ENCODE measurements around the gene PRKCSH.

PRKCSH gene

DNA sequence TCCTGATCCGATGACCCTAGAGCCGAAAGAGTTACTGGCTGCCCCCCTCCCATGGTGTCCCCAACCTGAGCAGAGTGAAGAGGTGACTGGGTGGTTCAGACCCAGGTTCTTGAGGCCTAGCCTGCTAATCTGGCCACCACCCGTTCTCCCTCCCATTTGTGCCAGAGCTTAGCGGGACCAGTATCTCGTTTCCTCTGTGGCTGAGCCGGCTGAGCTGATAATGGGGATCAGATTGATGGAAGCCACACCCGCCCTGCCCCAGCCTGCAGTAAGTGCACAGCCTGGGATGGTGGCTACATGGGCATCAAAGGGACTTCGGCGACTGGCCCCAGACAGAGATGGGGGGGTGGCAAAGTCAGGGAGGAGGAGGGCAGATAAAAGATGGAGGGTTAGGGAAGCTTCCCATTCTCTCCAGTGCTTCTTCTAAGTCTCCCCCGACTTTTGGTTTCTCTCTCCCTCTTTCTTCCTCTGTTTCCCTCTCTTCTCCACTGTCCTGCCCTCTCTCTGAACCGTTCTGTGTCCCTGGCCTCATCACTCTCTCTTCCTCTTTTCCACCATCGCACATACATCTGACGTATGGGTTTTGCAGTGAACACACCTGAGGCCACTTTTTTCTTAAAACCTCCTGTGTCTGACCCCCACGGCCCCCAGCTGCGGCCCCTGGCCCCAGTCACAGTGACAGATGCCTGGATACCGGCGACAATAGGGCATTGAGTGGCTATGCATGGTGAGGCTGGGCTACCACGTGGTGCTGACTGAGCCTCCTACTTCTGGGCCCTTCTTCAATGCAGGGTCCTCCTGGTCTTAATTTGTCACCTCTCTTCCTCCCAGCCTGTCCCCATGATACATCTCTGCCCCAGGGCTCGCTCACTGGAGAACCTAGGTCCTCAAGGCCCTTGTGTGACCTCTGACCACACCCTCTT lies 43.0 kb downstream of the PRKCSH start:
- Mint-ChIP-seq H3K27me3 (peaks cover 17% of the 10 kb centered on the region), H3K27ac (no peak overlapping the region), H3K9me3 (no peaks in the 10 kb centered on the region), H3K4me1 (peaks cover 18% of the 10 kb centered on the region), H3K36me3 (no peaks in the 10 kb centered on the region), H3K4me3 (no peak overlapping the region)

DNA sequence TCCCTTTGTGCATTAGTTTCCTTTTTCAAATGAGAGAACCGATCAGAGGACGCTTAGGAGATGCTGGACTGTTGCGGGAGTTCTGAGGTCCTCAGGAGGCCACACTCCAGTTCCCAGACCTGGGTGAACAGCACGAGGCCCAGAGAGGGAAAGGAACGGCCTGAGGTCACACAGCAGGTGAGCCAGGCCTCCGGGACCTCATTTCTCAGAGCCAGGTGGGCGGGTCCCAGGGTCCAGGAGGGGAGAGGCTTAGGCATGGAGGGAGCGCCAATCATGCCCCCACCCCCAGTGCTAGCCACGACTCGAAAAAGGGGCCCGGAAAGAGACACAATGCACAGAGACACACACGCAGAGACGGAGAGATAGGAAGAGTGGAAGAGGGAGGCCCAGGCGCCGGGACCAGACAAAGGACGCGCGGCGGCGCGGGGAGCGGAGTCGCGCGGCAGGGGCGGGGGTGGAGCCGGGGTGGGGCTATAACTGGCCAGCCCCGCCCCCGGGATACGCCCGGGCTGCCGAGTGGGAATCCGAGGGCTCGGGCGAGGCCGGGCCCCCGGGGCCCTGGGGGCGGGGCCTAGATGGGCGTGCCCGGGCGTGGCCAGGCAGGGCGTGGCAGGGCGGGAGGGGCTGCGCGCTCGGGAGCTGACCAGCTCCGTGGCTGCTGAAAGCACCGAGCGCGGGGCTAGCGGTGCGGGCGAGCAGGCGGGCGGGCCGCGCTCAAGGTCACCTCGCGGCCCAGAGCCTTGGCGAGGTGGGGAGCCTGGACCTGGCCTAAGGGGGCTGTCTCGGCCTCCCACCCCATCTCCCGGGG lies 43.9 kb downstream of the PRKCSH start:
- Mint-ChIP-seq H3K27ac (no peak overlapping the region), H3K4me1 (peaks cover 18% of the 10 kb centered on the region), H3K36me3 (peaks cover 3% of the 10 kb centered on the region), H3K9me3 (no peaks in the 10 kb centered on the region), H3K27me3 (peaks cover 17% of the 10 kb centered on the region), H3K4me3 (peak overlapping the region; percentile 57)

DNA sequence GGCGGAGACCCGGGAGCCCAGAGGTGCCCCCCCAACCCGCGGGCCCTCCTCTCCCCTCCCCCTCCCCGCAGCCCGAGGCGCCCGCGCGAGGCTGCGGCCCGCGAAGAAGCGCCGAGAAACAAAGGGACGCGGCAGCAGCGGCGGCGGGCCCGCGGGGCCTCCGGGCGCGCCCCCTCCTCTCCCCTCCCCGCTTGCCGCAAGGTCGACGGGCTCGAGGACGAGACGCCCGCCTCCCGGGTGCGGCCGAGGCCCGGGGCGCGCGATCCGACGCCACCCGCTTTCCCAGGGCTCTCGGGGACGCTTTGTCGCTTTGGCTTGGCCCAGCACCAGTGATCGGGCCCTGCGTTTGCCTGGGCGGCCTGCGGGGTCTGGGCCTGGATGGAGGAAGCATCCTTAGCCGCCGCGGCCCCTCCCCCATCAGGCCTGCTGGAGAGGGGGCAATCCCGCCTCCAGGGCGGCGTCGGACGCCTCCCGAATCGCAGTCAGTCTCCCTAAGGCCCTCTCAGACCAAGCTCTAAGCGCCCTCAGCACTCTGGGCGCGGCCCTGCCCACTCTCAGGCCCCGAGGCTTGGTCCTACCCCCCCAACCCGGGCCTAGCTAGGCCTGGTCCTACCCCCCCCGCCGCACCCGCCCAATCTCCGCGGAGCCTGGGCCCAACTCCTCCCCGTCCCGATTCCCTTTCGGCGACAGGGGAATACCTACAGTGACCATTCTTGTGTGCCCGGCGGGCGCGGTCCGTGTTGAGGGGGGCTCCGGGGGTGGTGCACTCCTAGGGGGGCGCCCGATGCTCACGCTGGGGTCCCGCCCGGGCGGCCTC lies 44.7 kb downstream of the PRKCSH start:
- Mint-ChIP-seq H3K4me1 (peaks cover 18% of the 10 kb centered on the region), H3K27me3 (peaks cover 19% of the 10 kb centered on the region), H3K36me3 (peaks cover 5% of the 10 kb centered on the region), H3K9me3 (no peaks in the 10 kb centered on the region), H3K4me3 (no peak overlapping the region), H3K27ac (no peak overlapping the region)

DNA sequence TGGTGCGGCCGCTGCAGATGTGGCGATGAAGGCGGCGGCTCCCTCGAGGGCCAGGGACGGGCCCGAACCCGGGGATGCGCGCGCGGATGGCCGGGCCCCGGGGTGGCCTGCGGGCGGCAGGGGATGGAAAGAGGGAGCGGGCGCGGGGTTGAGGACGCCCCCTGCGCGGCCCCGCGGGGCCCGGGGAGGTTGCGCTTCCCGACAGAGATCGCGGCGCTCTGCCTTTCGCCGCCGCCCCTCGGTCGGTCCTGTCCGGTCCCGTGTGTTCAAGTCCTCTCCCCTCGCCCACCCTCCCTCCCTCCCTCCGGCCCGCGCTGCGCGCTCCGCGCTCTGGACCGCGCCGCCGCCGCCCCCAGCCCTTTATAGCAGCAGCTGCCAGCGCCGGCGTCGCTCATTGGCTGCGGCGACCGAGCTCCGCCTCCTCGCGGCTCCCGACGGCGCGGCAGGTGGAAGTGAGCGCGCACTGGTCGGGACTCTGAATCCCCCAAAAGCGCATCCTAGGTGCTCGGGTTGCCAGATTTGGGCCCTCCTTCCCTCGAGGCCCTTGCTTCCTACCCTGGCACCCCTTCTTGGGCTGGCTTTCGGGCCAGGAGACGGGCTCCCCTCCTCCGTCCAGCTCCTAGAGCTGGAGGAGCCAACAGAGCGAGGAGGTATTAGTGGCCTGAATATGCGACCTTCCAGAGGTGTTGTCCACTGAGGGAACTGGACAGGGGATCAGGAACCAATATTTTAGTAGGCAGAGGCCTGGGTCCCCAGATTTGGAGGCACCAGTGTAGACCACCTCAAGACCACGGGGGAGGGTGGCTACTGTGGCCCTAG lies 45.5 kb downstream of the PRKCSH start, which contains the start of gene ELAVL3:
Gene ELAVL3, minus strand, starts transcription at position 332 of the 819 bp plus-strand sequence. CDS start 438 bp downstream, outside the sequence.
- Mint-ChIP-seq H3K4me1 (peaks cover 18% of the 10 kb centered on the region), H3K9me3 (no peaks in the 10 kb centered on the region), H3K4me3 (peak within 1 kb of the TSS; percentile 76), H3K36me3 (peaks cover 7% of the 10 kb centered on the region), H3K27me3 (peaks cover 20% of the 10 kb centered on the region), H3K27ac (no peak within 1 kb of the TSS)

DNA sequence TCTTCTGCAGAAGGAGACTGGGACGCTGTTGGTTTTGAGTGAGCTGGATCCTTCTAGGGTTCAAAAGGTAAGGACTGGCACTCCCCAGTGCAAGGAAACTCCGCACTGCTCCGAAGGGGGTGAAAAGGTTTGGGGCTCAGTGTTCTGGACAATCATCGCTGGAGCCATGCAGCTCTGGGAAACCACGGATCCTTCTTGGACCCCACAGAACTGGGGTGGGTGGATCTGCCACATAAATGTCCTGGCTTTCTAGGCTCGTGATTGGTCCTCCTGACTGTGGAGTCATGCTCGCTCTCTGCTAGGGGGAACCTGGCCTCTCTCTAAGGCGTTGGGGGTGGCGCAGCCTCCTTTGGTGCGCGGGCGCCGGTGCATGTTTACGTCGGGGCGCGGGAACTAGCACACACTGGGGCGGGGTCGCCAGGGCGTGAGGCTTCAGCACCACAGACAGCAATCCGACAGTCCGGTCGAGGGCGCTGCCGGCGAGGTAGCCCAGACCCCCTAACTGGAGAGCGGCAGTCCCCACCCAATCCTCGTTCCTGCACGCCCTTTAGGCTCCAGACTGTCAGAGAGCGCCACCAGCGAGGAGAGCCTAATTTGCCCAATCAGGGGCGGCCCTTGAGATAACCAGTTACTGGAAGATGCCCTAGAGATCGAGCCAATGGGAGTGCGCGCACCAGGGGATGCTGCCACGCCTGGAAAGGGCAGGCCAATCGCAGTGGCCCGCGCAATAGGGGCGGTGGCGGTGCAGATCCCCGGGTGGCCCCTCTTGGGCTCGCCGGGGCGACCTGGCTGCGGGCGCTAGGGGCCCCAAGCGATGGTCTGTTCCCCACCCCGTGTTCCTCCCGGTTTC lies 46.3 kb downstream of the PRKCSH start:
- Mint-ChIP-seq H3K27ac (peak overlapping the region; percentile 70), H3K27me3 (peaks cover 20% of the 10 kb centered on the region), H3K4me1 (peaks cover 18% of the 10 kb centered on the region), H3K9me3 (no peaks in the 10 kb centered on the region), H3K36me3 (peaks cover 7% of the 10 kb centered on the region), H3K4me3 (peak overlapping the region; percentile 76)

DNA sequence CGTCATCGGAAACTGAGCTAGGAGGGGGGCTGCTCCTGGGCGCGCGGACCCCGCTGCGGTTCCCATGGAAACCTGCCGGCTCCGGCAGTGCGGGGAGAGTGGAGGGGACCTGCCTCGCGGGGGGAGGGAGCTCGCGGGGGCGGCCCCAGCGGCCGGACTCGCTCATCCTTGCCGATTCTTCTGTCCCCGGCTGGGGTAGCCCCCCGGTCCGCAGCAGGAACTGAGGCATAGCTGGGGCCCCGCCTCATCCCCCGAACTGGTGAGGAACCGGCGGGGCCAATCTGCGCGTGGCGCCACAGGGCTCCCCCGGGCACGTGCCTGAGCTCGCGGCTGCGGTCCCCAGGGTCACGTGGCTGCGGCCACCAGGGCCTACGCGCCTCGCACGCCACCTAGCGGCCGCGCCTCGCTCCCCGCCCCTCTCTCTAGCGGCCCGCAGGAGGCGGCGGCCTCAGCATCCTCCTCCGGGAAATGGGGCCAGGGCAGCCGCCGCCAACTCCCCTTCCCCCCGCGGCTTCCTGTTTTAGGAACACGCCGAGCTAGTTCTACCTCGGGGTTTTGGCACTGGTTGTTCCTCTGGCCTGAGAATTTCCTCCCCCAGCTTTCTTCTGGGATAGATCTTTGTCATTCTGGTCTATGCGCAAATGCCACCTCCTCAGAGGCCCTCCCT lies 47.1 kb downstream of the PRKCSH start:
- Mint-ChIP-seq H3K4me1 (peaks cover 18% of the 10 kb centered on the region), H3K27me3 (peaks cover 20% of the 10 kb centered on the region), H3K36me3 (peaks cover 7% of the 10 kb centered on the region), H3K27ac (peak overlapping the region; percentile 70), H3K9me3 (no peaks in the 10 kb centered on the region), H3K4me3 (peak overlapping the region; percentile 76)

DNA sequence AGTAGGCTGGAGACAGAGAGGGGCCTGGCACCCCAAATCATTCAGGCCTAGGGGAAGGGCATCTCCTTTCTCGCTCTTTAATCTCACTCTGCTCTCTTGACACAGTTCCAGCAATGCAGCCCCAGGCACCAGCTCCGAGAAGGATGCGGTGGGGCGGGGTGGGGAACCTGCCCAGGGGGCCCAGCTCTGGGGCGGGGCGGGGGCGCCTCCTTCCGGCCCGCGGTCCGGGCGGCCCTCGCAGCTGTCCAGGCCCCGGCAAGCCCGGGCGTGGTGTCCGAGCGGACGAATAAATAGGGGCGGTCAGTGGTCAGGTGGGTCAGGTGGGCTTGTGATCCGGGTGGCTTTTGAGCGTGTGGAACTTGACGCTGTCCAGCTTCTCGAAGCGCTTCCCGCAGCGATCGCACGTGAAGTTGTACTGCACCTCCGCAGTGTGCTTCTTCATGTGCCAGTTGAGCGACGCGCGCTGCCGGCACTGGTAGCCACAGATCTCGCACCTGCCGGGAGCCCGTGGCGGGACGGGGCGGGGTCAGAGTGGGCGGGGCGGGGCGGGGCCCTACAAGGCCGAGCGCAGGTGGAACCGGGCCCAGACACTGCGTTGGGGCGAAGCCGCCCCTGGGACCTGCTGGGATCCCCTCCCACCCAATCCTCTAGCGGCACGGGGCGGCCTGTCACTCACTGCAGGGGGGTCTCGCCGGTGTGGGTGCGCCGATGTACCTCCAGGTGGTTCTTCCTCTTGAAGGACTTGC lies 48.1 kb downstream of the PRKCSH start:
- no peaks in the 10 kb centered on the region for H3K9me3 Mint-ChIP-seq
- no peak overlapping the region for H3K27ac Mint-ChIP-seq
- no peak overlapping the region for H3K4me3 Mint-ChIP-seq
- H3K36me3 Mint-ChIP-seq, result peaks cover 7% of the 10 kb centered on the region
- H3K4me1 Mint-ChIP-seq, result peaks cover 18% of the 10 kb centered on the region
- peaks cover 18% of the 10 kb centered on the region for H3K27me3 Mint-ChIP-seq

DNA sequence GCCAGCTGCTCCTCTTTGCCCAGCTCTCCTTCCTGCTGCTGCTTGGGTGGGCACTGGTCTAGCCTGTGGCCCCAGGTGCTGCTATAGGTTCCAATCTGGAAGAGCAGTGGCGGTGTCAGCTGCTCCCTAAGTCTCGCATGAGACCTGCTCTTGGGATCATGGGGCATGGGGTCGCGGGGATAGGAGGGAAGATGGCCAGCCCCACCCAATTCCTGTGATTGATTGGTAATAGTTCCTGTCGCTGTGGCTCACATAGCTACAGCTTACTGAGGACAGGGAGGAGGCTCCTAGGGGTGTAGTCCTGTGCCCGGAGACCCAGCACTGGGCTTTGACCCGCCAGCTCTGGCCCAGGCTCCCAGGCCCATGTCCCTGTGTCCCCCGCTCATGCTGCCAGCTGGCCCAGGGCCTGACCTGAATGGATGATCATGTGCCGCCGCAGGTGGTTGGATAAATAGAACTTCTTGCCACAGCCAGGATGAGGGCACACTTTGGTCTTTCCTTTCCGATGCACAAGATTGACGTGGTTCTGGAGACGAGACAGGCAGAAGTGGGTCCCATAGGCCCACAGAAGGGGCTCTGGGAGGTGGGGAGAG lies 49.9 kb downstream of the PRKCSH start:
- H3K4me1 Mint-ChIP-seq, result peaks cover 14% of the 10 kb centered on the region
- H3K9me3 Mint-ChIP-seq, result no peaks in the 10 kb centered on the region
- H3K27me3 Mint-ChIP-seq, result peaks cover 12% of the 10 kb centered on the region
- H3K27ac Mint-ChIP-seq, result no peak overlapping the region
- H3K36me3 Mint-ChIP-seq, result peaks cover 8% of the 10 kb centered on the region
- peak overlapping the region; percentile 44 for H3K4me3 Mint-ChIP-seq

DNA sequence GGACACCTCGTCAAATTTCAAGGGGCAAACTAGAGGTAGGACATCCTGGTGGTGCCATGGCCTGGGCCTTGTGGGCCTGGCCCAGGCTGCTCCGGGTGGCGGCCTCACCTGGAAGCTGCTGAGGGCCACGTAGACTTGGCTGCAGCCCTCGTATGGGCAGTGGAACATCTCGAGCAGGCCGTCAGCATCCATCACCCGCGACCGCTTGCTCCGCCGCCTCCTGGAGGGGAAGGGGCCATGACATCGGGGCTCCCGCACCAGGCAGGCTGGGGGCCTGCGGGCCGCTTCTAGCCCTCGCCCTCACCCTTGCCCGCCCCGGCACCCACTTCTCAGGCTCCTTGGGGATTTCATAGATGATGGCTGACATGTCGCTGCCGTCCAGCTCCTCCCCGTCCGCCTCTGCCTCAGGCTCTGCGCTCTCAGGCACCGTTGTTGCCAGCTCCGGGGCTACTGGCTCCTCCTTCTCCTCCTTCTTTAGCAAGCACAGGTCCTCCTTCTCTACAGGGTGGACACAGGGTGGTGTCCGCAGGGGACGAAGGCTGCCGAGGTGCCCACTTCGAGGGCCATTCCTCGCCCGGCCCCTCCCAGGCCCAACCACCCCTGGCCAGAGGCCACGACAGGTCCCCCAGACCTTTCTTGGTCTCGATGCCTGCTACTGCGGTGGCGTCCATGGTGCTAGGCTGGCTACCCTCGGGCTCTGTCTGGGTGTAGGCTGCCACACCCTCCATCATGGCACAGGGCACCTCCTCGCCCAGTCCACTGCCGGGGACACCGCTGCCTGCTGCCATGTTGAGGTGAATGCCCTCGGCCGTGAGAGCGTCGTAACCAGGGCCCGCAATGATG lies 51.4 kb downstream of the PRKCSH start:
- Mint-ChIP-seq H3K9me3 (no peaks in the 10 kb centered on the region), H3K4me1 (peaks cover 5% of the 10 kb centered on the region), H3K36me3 (peaks cover 12% of the 10 kb centered on the region), H3K27ac (no peak overlapping the region), H3K4me3 (no peak overlapping the region), H3K27me3 (peaks cover 4% of the 10 kb centered on the region)

DNA sequence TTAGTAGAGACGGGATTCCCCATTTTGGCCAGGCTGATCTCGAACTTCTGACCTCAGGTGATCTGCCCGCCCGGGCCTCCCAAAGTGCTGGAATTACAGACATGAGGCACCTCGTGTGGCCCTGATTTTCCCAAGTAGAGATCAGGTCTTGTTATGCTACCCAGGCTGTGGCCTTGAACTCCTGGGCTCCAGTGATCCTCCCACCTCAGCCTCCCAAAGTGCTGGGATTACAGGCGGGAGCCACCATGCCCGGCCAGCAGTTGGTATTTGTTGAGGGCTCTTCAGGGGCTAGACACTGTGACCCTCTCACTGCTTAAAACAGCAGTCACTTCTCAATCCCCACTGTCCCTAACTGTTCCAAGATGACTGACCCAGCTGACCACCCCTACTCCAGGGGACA lies 53.9 kb downstream of the PRKCSH start:
- Mint-ChIP-seq H3K4me3 (no peak overlapping the region), H3K9me3 (no peaks in the 10 kb centered on the region), H3K27me3 (peaks cover 3% of the 10 kb centered on the region), H3K4me1 (no peaks in the 10 kb centered on the region), H3K27ac (no peak overlapping the region), H3K36me3 (peaks cover 9% of the 10 kb centered on the region)

DNA sequence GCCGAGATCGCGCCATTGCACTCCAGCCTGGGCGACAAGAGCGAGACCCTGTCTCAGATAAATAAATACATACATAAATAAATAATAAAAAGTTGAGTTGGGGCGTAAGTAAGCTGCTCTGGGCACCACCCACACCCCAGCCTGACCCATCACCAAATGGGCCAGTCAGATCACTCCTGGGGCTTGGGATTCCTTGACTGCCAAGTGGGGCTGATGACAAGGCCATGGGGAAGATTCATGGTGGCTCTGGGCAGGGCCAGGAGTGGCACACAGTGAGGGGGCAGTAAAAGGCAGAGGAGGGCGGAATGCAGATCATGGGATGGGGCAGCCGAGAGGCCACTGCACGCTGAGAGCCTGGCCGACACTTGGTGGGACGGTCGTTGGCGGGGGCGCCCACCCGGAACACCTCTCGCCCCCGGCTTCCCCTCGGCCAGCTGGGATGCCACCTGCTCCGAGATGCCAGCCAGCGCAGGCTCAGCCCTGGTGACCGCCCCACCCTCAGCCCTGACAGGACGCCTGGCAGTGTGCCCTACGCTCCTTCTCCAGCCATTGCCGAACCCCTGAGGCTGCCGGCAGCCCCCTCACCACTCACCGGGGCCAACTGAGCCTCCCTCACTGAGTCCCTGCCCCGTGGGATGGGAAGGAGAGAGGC lies 59.3 kb downstream of the PRKCSH start:
- no peaks in the 10 kb centered on the region for H3K4me1 Mint-ChIP-seq
- no peak overlapping the region for H3K4me3 Mint-ChIP-seq
- no peaks in the 10 kb centered on the region for H3K9me3 Mint-ChIP-seq
- H3K27ac Mint-ChIP-seq, result no peak overlapping the region
- no peaks in the 10 kb centered on the region for H3K27me3 Mint-ChIP-seq
- H3K36me3 Mint-ChIP-seq, result peaks cover 8% of the 10 kb centered on the region

Measured in activated naive CD4-positive, alpha-beta T cell treated with anti-CD3 and anti-CD28 coated beads, Interleukin-2, amount 50 U/mL, for 24 hours (primary cell).